ENCODE data around the gene ABHD6.
A peak's percentile ranks its signal among the peaks of the same experiment; 100 is the strongest.
"Not testable (repeated sequence)": the region's sequence is repeated elsewhere in the genome, so short reads cannot be mapped to it uniquely, and the experiment has no call there.

The ABHD6 gene

GRCh38 chr3:58261954-58262666, 24.5 kb downstream of the ABHD6 start:
- Histone ChIP-seq H3K27ac (ENCODE audit: low read length) (no peak overlapping the region), H3K27me3 (ENCODE audit: low read depth, low read length) (no peaks in the 10 kb centered on the region), H3K4me2 (ENCODE audit: low read length) (peak overlapping the region; percentile 20; the same call in 1 of the 2 replicates), H3K36me3 (replicated peaks; ENCODE audit: low read depth, low read length) (peaks cover 11% of the 10 kb centered on the region), H4K20me1 (ENCODE audit: insufficient read depth, low read length) (no peaks in the 10 kb centered on the region), H3K4me3 (ENCODE audit: low read length) (no peak overlapping the region), H3K4me1 (ENCODE audit: low read length) (peaks cover 10% of the 10 kb centered on the region), H3K79me2 (ENCODE audit: low read length) (no peaks in the 10 kb centered on the region), H3K9ac (ENCODE audit: low read length) (no peak overlapping the region), H2AFZ (ENCODE audit: low read depth, low read length) (no peak overlapping the region), H3K9me3 (ENCODE audit: insufficient read depth, low read length) (no peaks in the 10 kb centered on the region)
- TF ChIP-seq EZH2phosphoT487 (IDR thresholded peaks at IDR 0.05; ENCODE audit: low read depth) (no peak), CTCF (IDR thresholded peaks at IDR 0.05; ENCODE audit: low read depth, low read length) (no peak)

GRCh38 chr3:58266577-58266976, 29.0 kb downstream of the ABHD6 start:
- H3K9ac ChIP-seq (ENCODE audit: low read length), result no peak overlapping the region
- no peaks in the 10 kb centered on the region for H3K9me3 ChIP-seq (ENCODE audit: insufficient read depth, low read length)
- no peaks in the 10 kb centered on the region for H4K20me1 ChIP-seq (ENCODE audit: insufficient read depth, low read length)
- no peak overlapping the region for H3K27ac ChIP-seq (ENCODE audit: low read length)
- no peak overlapping the region for H3K4me3 ChIP-seq (ENCODE audit: low read length)
- H2AFZ ChIP-seq (ENCODE audit: low read depth, low read length), result no peak overlapping the region
- H3K79me2 ChIP-seq (ENCODE audit: low read length), result no peaks in the 10 kb centered on the region
- H3K36me3 ChIP-seq (replicated peaks; ENCODE audit: low read depth, low read length), result peaks cover 17% of the 10 kb centered on the region
- no peaks in the 10 kb centered on the region for H3K27me3 ChIP-seq (ENCODE audit: low read depth, low read length)
- no peak overlapping the region for H3K4me2 ChIP-seq (ENCODE audit: low read length)
- TF ChIP-seq EZH2phosphoT487 (IDR thresholded peaks at IDR 0.05; ENCODE audit: low read depth) (no peak), CTCF (IDR thresholded peaks at IDR 0.05; ENCODE audit: low read depth, low read length) (no peak)
- H3K4me1 ChIP-seq (ENCODE audit: low read length), result peaks cover 9% of the 10 kb centered on the region

- not testable (repeated sequence) for H3K27me3 ChIP-seq (ENCODE audit: low read depth, low read length); H3K79me2 ChIP-seq (ENCODE audit: low read length); H2AFZ ChIP-seq (ENCODE audit: low read depth, low read length); H3K4me1 ChIP-seq (ENCODE audit: low read length); H3K4me3 ChIP-seq (ENCODE audit: low read length); H3K27ac ChIP-seq (ENCODE audit: low read length); H4K20me1 ChIP-seq (ENCODE audit: insufficient read depth, low read length); H3K9ac ChIP-seq (ENCODE audit: low read length); H3K9me3 ChIP-seq (ENCODE audit: insufficient read depth, low read length); H3K4me2 ChIP-seq (ENCODE audit: low read length)
- peaks cover 17% of the 10 kb centered on the region for H3K36me3 ChIP-seq (replicated peaks; ENCODE audit: low read depth, low read length)
Measured at GRCh38 chr3:58267543-58267942, 30.0 kb downstream of the ABHD6 start.

- Histone ChIP-seq H3K9ac (ENCODE audit: low read length) (no peak overlapping the region), H4K20me1 (ENCODE audit: insufficient read depth, low read length) (no peaks in the 10 kb centered on the region), H3K4me1 (ENCODE audit: low read length) (peaks cover 7% of the 10 kb centered on the region), H3K4me3 (ENCODE audit: low read length) (no peak overlapping the region), H2AFZ (ENCODE audit: low read depth, low read length) (no peak overlapping the region), H3K4me2 (ENCODE audit: low read length) (no peak overlapping the region), H3K27ac (ENCODE audit: low read length) (no peak overlapping the region), H3K9me3 (ENCODE audit: insufficient read depth, low read length) (no peaks in the 10 kb centered on the region), H3K79me2 (ENCODE audit: low read length) (no peaks in the 10 kb centered on the region), H3K36me3 (replicated peaks; ENCODE audit: low read depth, low read length) (peaks cover 20% of the 10 kb centered on the region), H3K27me3 (ENCODE audit: low read depth, low read length) (no peaks in the 10 kb centered on the region)
- no peak for TF ChIP-seq CTCF (IDR thresholded peaks at IDR 0.05; ENCODE audit: low read depth, low read length)
- TF ChIP-seq EZH2phosphoT487 (IDR thresholded peaks at IDR 0.05; ENCODE audit: low read depth), result no peak
Measured at GRCh38 chr3:58269356-58269755, 31.8 kb downstream of the ABHD6 start.
